GM23338 (cell line): ENCODE data around the gene PANK4. TPM values are rescaled to one million over a fixed set of nuclear protein-coding genes. Genes with fewer than 3 reads are reported as not detected.

Experiments used
- ATAC-seq: fragments of 200-7000 bp; cut with Tn5 transposase; 3 replicates; pipeline ENCODE4 v1.9.1; 2020
- DNase-seq: peaks from one replicate; pipeline ENCODE4 v3.0.0-alpha.2; 2015; ENCODE audit warnings: low spot score
- H2AFZ ChIP-seq: fragments of 200-600 bp; sonication (generic); 2 replicates; pipeline ENCODE4 v1.8.0; 2016; ENCODE audit warnings: antibody characterized with exemption, mild to moderate bottlenecking, moderate library complexity
- H3F3A ChIP-seq: fragments of 200-600 bp; sonication (generic); replicated peaks from 2 replicates; pipeline ENCODE4 v1.8.0; 2017; ENCODE audit warnings: antibody characterized with exemption, mixed run types, low read depth
- H3K27ac ChIP-seq: fragments of 200-600 bp; sonication (generic); 2 replicates; pipeline ENCODE4 v1.6.1; 2016; ENCODE audit warnings: low read depth
- H3K27me3 ChIP-seq: fragments of 200-600 bp; sonication (generic); 2 replicates; pipeline ENCODE4 v1.8.0; 2016; ENCODE audit warnings: mild to moderate bottlenecking, mixed run types, moderate library complexity; ENCODE audit not compliant: insufficient read depth
- H3K36me3 ChIP-seq: fragments of 200-600 bp; sonication (generic); 2 replicates; pipeline ENCODE4 v1.8.0; 2016; ENCODE audit warnings: mild to moderate bottlenecking; ENCODE audit not compliant: insufficient read depth
- H3K4me1 ChIP-seq: fragments of 200-600 bp; sonication (generic); 2 replicates; pipeline ENCODE4 v1.8.0; 2016; ENCODE audit warnings: mild to moderate bottlenecking, moderate library complexity; ENCODE audit not compliant: insufficient read depth
- H3K4me2 ChIP-seq: fragments of 200-600 bp; sonication (generic); 2 replicates; pipeline ENCODE4 v1.7.1; 2017; ENCODE audit warnings: mixed run types
- H3K4me3 ChIP-seq: fragments of 200-600 bp; sonication (generic); 2 replicates; pipeline ENCODE4 v1.6.1; 2016; ENCODE audit warnings: mixed run types
- H3K79me2 ChIP-seq: fragments of 200-600 bp; sonication (generic); replicated peaks from 2 replicates; pipeline ENCODE4 v1.8.0; 2017; ENCODE audit warnings: mild to moderate bottlenecking; ENCODE audit not compliant: insufficient read depth
- H3K9me2 ChIP-seq: fragments of 200-600 bp; sonication (generic); 2 replicates; pipeline ENCODE4 v1.8.0; 2017; ENCODE audit not compliant: insufficient read depth
- H4K20me1 ChIP-seq: fragments of 200-600 bp; sonication (generic); replicated peaks from 2 replicates; pipeline ENCODE4 v1.8.0; 2017; ENCODE audit warnings: mild to moderate bottlenecking; ENCODE audit not compliant: insufficient read depth
- H3K27ac Mint-ChIP-seq: 2 replicates; pipeline ENCODE4 v1.8.0; 2020; ENCODE audit warnings: inconsistent platforms, mild to moderate bottlenecking, moderate library complexity, mixed read lengths
- H3K27me3 Mint-ChIP-seq: 3 replicates; pipeline ENCODE4 v1.8.0; 2022; ENCODE audit warnings: low read depth, mild to moderate bottlenecking, moderate library complexity, mixed read lengths, inconsistent platforms; ENCODE audit not compliant: insufficient read depth, poor library complexity
- H3K36me3 Mint-ChIP-seq: 3 replicates; pipeline ENCODE4 v1.8.0; 2021; ENCODE audit warnings: low read depth, mild to moderate bottlenecking, inconsistent platforms, moderate library complexity, mixed read lengths
- H3K4me1 Mint-ChIP-seq: 3 replicates; pipeline ENCODE4 v1.8.0; 2020; ENCODE audit warnings: mild to moderate bottlenecking, inconsistent platforms, mixed read lengths
- H3K4me3 Mint-ChIP-seq: 3 replicates; pipeline ENCODE4 v1.8.0; 2021; ENCODE audit warnings: moderate library complexity, mild to moderate bottlenecking, inconsistent platforms, mixed read lengths
- H3K9me3 Mint-ChIP-seq: 3 replicates; pipeline ENCODE4 v1.8.0; 2020; ENCODE audit warnings: moderate library complexity, mild to moderate bottlenecking, inconsistent platforms, mixed read lengths
- EZH2 ChIP-seq: fragments of 200-600 bp; sonication (generic); IDR thresholded peaks from one replicate; pipeline ENCODE4 v1.8.0; 2017; ENCODE audit warnings: antibody characterized with exemption, mild to moderate bottlenecking, low read depth; ENCODE audit not compliant: unreplicated experiment
- EZH2phosphoT487 ChIP-seq: fragments of 200-600 bp; sonication (generic); IDR thresholded peaks from one replicate; pipeline ENCODE4 v1.8.1; 2018; ENCODE audit warnings: antibody characterized with exemption; ENCODE audit not compliant: unreplicated experiment
- JUNB ChIP-seq: IDR thresholded peaks from one replicate; pipeline ENCODE4 v1.6.1; 2016; ENCODE audit warnings: antibody characterized with exemption; ENCODE audit not compliant: unreplicated experiment
- NANOG ChIP-seq: IDR thresholded peaks from 2 replicates; pipeline ENCODE4 v1.6.1; 2016; ENCODE audit warnings: antibody characterized with exemption, borderline replicate concordance
- POLR2AphosphoS5 ChIP-seq: IDR thresholded peaks from 2 replicates; pipeline ENCODE4 v1.6.1; 2016; ENCODE audit warnings: antibody characterized with exemption, low read depth
- ZNF114 ChIP-seq: fragments of 250-450 bp; sonication (Bioruptor Pico); IDR thresholded peaks from 2 replicates; pipeline ENCODE4 v1.5.0; 2020; ENCODE audit warnings: mild to moderate bottlenecking, moderate library complexity
- polyA plus RNA-seq: library from polyadenylated mRNA; unstranded; fragments of >200 nt; fragmentation: Nextera tagmentation; extraction: Ambion mirVana; gene quantifications from 2 replicates; pipeline ENCODE4 v1.2.1, GENCODE V29; 2016
- total RNA-seq: library from RNA; depleted of rRNA; stranded (reverse); fragments of >200 nt; shearing (Covaris generic); gene quantifications from 2 replicates; pipeline ENCODE4 v1.2.3, GENCODE V29; 2014
- TF ChIP-seq, protein P1 (sequence below): IDR thresholded peaks from one replicate; pipeline ENCODE4 v1.6.1; 2018; ENCODE audit warnings: antibody characterized with exemption; ENCODE audit not compliant: unreplicated experiment
- TF ChIP-seq, protein P2 (sequence below): fragments of 250-450 bp; sonication (Bioruptor Pico); IDR thresholded peaks from 2 replicates; pipeline ENCODE4 v1.5.0; 2020; ENCODE audit warnings: mild to moderate bottlenecking, moderate library complexity
- TF ChIP-seq, protein P3 (sequence below): IDR thresholded peaks from 2 replicates; pipeline ENCODE4 v1.6.1; 2016; ENCODE audit warnings: antibody characterized with exemption

The PANK4 gene
- total and polyA plus RNA-seq, 2 experiments from 2014 or later: 25.8 to 43.7 TPM

DNA sequence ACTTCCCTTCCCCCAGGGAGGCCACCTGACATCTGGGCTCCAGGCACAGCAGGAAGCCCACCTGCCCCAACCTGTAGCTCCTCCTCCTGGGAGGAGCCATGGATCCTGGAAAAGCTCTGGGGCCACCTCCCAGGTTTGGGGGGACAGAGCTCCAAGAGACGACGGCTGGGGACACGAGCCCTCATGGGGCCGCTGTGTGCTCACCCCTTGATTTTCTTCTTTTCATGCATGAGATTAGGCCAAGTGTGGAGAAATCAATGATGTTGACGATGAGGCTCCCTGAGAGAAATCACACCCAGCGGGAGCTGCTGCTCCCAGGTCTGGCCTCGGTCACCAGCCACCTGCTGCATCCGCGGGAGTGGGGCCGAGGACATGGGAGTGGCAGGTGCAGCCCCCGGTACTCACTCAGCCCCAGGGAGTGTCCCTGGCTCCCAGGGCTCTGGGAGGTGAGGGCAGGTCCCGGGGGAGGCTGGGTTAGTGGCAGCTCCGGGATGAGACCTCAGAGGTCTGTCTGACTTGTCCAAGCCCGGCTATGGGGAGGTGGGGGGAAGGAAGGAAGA is 38.5 kb upstream of the PANK4 start:
- Mint-ChIP-seq H3K4me1 (peaks cover 3% of the 10 kb centered on the region), H3K27me3 (peaks cover 15% of the 10 kb centered on the region), H3K27ac (no peak overlapping the region), H3K36me3 (no peaks in the 10 kb centered on the region; the same call in 2 of the 3 replicates), H3K4me3 (no peak overlapping the region), H3K9me3 (no peaks in the 10 kb centered on the region; the same call in 2 of the 3 replicates)
- no peaks in the 10 kb centered on the region for H3K36me3 ChIP-seq
- H3K4me1 ChIP-seq: no peaks in the 10 kb centered on the region
- no peaks in the 10 kb centered on the region for H3F3A ChIP-seq
- H3K27me3 ChIP-seq: no peaks in the 10 kb centered on the region
- no peak overlapping the region for H3K4me2 ChIP-seq
- H3K79me2 ChIP-seq: no peaks in the 10 kb centered on the region
- H4K20me1 ChIP-seq: no peaks in the 10 kb centered on the region
- no peak for DNase-seq
- H3K4me3 ChIP-seq: no peak overlapping the region
- TF ChIP-seq EZH2: no peak
- no peak for TF ChIP-seq ZNF114 (CRISPR knock-in tag)
- no peak for TF ChIP-seq NANOG
- TF ChIP-seq, protein P1, sequence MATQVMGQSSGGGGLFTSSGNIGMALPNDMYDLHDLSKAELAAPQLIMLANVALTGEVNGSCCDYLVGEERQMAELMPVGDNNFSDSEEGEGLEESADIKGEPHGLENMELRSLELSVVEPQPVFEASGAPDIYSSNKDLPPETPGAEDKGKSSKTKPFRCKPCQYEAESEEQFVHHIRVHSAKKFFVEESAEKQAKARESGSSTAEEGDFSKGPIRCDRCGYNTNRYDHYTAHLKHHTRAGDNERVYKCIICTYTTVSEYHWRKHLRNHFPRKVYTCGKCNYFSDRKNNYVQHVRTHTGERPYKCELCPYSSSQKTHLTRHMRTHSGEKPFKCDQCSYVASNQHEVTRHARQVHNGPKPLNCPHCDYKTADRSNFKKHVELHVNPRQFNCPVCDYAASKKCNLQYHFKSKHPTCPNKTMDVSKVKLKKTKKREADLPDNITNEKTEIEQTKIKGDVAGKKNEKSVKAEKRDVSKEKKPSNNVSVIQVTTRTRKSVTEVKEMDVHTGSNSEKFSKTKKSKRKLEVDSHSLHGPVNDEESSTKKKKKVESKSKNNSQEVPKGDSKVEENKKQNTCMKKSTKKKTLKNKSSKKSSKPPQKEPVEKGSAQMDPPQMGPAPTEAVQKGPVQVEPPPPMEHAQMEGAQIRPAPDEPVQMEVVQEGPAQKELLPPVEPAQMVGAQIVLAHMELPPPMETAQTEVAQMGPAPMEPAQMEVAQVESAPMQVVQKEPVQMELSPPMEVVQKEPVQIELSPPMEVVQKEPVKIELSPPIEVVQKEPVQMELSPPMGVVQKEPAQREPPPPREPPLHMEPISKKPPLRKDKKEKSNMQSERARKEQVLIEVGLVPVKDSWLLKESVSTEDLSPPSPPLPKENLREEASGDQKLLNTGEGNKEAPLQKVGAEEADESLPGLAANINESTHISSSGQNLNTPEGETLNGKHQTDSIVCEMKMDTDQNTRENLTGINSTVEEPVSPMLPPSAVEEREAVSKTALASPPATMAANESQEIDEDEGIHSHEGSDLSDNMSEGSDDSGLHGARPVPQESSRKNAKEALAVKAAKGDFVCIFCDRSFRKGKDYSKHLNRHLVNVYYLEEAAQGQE: no peak
- TF ChIP-seq, protein P2, sequence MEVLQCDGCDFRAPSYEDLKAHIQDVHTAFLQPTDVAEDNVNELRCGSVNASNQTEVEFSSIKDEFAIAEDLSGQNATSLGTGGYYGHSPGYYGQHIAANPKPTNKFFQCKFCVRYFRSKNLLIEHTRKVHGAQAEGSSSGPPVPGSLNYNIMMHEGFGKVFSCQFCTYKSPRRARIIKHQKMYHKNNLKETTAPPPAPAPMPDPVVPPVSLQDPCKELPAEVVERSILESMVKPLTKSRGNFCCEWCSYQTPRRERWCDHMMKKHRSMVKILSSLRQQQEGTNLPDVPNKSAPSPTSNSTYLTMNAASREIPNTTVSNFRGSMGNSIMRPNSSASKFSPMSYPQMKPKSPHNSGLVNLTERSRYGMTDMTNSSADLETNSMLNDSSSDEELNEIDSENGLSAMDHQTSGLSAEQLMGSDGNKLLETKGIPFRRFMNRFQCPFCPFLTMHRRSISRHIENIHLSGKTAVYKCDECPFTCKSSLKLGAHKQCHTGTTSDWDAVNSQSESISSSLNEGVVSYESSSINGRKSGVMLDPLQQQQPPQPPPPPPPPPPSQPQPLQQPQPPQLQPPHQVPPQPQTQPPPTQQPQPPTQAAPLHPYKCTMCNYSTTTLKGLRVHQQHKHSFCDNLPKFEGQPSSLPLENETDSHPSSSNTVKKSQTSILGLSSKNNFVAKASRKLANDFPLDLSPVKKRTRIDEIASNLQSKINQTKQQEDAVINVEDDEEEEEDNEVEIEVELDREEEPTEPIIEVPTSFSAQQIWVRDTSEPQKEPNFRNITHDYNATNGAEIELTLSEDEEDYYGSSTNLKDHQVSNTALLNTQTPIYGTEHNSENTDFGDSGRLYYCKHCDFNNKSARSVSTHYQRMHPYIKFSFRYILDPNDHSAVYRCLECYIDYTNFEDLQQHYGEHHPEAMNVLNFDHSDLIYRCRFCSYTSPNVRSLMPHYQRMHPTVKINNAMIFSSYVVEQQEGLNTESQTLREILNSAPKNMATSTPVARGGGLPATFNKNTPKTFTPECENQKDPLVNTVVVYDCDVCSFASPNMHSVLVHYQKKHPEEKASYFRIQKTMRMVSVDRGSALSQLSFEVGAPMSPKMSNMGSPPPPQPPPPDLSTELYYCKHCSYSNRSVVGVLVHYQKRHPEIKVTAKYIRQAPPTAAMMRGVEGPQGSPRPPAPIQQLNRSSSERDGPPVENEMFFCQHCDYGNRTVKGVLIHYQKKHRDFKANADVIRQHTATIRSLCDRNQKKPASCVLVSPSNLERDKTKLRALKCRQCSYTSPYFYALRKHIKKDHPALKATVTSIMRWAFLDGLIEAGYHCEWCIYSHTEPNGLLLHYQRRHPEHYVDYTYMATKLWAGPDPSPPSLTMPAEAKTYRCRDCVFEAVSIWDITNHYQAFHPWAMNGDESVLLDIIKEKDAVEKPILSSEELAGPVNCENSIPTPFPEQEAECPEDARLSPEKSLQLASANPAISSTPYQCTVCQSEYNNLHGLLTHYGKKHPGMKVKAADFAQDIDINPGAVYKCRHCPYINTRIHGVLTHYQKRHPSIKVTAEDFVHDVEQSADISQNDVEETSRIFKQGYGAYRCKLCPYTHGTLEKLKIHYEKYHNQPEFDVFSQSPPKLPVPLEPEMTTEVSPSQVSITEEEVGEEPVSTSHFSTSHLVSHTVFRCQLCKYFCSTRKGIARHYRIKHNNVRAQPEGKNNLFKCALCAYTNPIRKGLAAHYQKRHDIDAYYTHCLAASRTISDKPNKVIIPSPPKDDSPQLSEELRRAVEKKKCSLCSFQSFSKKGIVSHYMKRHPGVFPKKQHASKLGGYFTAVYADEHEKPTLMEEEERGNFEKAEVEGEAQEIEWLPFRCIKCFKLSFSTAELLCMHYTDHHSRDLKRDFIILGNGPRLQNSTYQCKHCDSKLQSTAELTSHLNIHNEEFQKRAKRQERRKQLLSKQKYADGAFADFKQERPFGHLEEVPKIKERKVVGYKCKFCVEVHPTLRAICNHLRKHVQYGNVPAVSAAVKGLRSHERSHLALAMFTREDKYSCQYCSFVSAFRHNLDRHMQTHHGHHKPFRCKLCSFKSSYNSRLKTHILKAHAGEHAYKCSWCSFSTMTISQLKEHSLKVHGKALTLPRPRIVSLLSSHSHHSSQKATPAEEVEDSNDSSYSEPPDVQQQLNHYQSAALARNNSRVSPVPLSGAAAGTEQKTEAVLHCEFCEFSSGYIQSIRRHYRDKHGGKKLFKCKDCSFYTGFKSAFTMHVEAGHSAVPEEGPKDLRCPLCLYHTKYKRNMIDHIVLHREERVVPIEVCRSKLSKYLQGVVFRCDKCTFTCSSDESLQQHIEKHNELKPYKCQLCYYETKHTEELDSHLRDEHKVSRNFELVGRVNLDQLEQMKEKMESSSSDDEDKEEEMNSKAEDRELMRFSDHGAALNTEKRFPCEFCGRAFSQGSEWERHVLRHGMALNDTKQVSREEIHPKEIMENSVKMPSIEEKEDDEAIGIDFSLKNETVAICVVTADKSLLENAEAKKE: no peak
- TF ChIP-seq JUNB: no peak
- no peak for TF ChIP-seq EZH2phosphoT487
- TF ChIP-seq POLR2AphosphoS5: no peak
- TF ChIP-seq, protein P3, sequence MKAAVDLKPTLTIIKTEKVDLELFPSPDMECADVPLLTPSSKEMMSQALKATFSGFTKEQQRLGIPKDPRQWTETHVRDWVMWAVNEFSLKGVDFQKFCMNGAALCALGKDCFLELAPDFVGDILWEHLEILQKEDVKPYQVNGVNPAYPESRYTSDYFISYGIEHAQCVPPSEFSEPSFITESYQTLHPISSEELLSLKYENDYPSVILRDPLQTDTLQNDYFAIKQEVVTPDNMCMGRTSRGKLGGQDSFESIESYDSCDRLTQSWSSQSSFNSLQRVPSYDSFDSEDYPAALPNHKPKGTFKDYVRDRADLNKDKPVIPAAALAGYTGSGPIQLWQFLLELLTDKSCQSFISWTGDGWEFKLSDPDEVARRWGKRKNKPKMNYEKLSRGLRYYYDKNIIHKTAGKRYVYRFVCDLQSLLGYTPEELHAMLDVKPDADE: no peak
- H2AFZ ChIP-seq: no peak overlapping the region
- H3K9me2 ChIP-seq: no peaks in the 10 kb centered on the region
- no peak overlapping the region for H3K27ac ChIP-seq
- no peak for ATAC-seq
